ENCODE measurements around the gene CFAP97D2.

CFAP97D2 gene

DNA sequence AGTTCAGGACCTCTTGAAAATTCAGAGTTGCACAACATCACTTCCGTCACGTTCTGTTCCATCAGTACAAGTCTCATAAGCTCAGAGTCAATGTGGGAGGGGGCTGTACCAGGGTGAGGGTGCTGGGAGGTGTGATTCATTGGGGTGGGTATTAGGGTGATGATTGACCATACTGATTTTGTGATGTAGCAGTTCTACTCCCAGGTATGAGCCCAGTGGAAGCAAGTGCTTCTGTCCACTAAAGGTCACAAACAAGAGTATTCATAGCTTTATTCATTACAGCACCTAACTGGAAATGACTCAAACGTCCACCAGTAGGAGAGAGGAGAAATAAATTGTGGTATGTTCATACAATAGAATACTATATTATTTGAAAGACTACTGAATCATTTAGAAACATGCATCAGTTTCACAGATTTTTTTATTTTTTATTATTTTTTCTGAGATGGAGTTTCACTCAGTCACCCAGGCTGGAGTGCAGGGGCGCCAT lies 90.3 kb downstream of the CFAP97D2 start:
- no peak for DNase-seq (ENCODE audit: low spot score)
